Mucosa of gallbladder (tissue), 1 donor: ENCODE measurements around the gene UBE2K. TPM values are rescaled to one million over a fixed set of nuclear protein-coding genes. Genes with fewer than 3 reads are reported as not detected.
"Not testable (repeated sequence)": the region's sequence is repeated elsewhere in the genome, so short reads cannot be mapped to it uniquely, and the experiment has no call there.

Source experiments
- DNase-seq: peaks from one replicate; pipeline ENCODE4 v3.0.0-alpha.2; 2020; ENCODE audit warnings: low spot score
- total RNA-seq: library from RNA; stranded (reverse); gene quantifications from one replicate; pipeline ENCODE4 v1.2.1, GENCODE V29; 2021
- donor health status: DM: no; HTN: no; CAD: no.

UBE2K gene
- total RNA-seq, 1 donor from 2014 or later, result 56.2 TPM

DNA sequence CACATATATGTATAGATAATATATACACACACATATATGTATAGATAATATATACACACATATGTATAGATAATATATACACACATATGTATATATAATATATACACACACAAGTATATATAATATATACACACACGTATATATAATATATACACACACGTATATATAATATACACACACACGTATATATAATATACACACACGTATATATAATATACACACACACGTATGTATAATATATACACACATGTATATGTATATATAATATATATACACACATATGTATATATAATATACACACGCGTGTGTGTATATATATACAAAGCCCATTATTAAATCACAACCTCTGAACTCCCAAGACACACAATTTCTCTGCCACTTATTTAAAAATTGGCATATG, 8.0 kb upstream of the UBE2K start:
- no peak for DNase-seq

GRCh38 chr4:39698424-39699009, 581 bp downstream of the UBE2K start:
- peak; percentile 21 for DNase-seq

GRCh38 chr4:39699687-39700409, 1.9 kb downstream of the UBE2K start:
- DNase-seq, result no peak

DNA sequence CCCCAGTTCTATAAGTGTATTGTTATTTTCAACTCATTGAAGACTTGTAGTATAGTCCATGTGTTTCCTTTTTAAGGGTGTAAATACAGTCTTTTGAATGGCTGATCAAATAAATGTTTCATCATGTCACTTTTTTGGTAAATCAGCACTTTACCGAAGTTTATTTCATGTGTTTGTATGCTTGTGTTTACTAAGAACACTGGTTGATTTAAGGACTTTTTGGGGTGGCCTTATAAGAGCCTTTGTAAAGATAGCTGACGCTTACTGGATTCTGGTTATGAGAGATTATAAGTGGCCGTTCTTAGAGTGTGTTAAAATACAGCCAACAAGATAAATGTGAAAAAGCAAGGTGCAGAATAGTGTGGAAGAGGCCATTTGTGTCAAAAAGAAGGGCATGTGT, 2.6 kb downstream of the UBE2K start:
- DNase-seq, result no peak

DNA sequence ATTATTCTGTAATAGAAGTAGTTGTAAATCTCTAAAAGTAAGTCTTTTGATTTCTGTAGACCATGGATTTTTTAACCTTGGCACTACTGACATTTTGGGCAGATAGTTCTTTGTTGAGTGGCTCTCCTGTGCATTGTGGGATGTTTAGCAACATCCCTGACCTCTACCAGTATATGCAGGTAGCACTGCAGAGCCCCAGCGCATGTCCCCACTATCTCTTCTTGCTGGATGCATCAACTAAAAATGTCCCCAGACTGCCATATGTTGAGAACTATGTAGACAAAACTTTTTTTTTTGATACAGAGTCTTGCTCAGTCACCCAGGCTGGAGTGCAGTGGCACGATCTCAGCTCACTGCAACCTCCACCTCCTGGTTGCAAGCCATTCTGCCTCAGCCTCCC, 4.8 kb downstream of the UBE2K start:
- no peak for DNase-seq

- not testable (repeated sequence) for DNase-seq
Observed at GRCh38 chr4:39704789-39705188, 6.9 kb downstream of the UBE2K start.

DNA sequence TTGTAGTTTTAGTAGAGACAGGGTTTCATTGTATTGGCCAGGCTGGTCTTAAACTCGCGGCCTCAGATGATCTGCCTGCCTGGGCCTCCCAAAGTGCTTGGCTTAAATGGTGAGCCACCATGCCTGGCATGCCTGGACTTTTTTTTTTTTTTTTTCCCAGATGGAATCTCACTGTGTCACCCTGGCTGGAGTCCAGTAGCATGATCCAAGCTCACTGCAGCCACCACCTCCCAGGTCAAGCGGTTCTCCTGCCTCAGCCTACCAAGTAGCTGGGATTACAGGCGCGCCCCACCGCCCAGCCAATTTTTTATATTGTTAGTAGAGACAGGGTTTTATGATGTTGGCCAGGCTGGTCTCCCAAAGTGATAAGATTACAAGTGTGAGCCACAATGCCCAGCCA, 8.4 kb downstream of the UBE2K start:
- peak; percentile 15 for DNase-seq

GRCh38 chr4:39706741-39707511, 9.0 kb downstream of the UBE2K start:
- no peak for DNase-seq

DNA sequence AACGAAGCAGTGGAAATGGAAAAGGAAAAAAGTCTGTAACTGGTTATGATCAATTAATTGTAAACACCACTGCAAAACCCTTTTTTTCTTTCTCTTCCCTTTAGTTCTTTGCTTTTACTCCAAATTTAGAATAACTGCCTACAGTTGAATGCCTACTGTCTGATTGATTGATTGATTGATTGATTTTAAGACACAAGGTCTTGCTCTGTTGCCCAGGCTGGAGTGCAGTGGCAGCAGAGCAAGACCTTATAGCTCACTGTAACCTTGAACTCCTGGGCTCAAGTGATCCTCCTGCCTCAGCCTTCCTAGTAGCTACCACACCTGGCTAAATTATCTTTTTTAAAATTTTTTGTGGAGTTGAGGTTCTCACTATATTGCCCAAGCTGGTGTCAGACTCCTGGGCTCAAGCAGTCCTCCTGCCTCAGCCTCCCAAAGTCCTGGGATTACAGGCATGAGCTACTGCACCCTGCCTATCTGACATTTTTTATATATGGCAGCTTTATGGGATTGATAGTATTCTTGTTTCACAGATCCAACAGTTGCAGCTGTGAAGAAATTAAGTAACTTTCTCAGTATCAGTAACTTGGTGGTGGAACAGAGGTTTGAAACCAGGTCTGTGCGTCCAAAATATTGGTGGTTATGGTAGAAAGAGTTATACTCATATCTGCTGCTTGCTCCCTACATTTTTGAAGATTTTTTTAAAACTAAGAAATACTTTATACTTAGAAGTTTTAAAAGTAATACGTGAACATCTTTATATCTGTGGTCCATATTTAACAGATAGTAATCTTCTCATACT, 12.4 kb downstream of the UBE2K start:
- no peak for DNase-seq

DNA sequence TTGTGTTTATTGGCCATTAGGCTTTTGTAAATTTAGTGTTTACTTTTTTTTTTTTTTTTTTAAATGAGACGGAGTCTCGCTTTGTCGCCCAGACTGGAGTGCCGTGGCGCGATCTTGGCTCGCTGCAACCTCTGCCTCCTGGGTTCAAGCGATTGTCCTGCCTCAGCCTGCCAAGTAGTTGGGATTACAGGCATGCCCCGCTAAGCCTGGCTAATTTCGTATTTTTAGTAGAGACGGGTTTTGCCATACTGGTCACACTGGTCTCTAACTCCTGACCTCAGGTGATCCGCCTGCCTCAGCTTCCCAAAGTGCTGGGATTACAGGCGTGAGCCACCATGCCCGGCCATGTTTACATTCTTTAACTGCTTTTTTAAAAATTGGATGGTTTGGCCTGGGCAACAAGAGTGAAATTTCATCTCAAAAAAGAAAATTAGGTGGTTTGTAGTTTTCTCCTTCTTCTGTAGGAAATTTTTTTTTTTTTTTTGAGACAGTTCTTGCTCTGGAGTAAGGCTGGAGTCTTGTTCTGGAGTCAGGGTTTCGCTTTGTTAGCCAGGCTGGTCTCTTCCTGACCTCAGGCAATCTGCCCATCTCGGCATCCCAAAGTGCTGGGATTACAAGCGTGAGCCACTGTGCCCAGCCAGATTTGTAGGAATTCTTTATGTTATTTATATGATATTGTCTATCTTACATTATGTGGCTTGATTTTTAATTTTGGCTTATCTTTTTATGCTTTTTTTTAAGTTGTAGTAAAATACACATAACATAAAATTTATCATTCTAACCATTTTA, 15.1 kb downstream of the UBE2K start:
- DNase-seq, result no peak

DNA sequence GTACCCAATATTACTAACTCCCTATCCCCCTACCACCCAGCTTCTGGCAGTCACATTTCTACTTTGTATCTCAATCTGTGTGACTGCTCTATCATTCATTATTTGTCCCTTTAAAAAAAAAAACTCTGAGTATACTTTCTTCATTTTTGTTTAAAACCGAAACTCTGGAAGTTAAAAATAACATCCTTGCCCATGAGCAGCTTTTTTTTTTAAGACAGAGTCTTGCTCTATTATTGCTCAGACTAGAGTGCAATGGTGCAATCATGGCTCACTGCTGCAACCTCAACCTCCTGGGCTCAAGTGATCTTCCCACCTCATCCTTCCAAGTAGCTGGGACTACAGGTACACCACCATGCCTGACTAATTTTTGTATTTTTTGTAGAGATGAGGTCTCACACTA, 15.8 kb downstream of the UBE2K start:
- no peak for DNase-seq

- no peak for DNase-seq
Observed at GRCh38 chr4:39714166-39714565, 16.2 kb downstream of the UBE2K start.

DNA sequence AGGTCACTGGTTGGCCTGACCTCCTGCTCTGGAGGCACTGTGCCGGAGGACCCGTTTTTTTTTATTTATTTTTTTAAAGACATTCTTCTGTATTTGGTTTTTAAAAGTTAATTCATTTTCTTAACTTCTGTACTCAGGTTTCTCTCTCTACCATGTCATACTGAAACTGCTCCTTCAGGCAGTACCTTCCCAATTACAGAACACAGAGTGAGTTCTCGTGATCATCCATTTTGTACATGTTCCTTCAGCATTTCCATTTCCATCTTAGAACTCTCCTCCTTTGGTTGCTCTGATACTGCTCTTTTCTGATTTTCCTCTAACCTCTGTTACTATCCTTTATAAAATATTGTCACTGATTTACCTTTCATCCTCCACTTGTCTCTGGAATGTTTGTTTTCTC, 17.9 kb downstream of the UBE2K start:
- no peak for DNase-seq

DNA sequence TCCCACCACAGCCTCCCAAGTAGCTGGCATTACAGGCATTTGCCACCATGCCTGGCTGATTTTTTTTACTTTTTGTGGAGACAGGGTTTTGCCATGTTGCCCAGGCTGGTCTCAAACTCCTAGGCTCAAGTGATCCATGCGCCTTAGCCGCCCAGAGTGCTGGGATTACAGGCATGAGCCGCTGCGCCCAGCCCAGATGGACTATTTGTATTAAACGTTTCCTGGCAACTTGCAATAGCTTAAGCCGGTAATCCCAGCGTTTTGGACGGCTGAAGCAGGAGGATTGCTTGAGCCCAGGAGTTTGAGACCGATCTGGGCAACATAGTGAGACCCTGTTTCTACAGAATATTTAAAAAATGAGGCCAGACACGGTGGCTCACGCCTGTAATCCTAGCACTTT, 18.4 kb downstream of the UBE2K start:
- no peak for DNase-seq

DNA sequence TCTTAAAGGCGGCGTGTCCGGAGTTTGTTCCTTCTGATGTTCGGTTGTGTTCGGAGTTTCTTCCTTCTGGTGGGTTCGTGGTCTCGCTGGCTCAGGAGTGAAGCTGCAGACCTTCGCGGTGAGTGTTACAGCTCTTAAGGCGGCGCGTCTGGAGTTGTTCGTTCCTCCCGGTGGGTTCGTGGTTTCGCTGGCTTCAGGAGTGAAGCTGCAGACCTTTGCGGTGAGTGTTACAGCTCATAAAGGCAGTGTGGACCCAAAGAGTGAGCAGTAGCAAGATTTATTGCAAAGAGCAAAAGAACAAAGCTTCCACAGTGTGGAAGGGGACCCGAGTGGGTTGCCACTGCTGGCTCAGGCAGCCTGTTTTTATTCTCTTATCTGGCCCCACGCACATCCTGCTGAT, 19.8 kb downstream of the UBE2K start:
- DNase-seq, result not testable (repeated sequence)

- no peak for DNase-seq
Observed at GRCh38 chr4:39718366-39719323, 20.7 kb downstream of the UBE2K start.

- no peak for DNase-seq
Observed at GRCh38 chr4:39719804-39720580, 22.1 kb downstream of the UBE2K start.

DNA sequence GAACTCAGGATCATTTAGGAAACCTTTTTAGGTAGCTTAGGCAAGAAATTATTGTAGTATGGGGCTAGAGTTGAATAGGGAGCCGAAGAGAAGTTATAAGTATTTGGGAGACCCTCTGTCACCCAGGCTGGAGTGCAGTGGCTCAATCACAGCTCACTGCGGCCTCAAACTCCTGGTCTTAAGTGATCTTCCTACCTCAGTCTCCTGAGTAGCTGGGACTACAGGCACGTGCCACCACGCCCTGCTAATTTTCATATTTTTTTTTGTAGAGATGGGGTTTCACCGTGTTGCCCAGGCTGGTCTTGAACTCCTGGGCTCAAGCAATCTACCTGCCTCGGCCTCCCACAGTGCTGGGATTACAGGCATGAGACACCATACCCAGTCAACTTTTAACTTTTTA, 23.3 kb downstream of the UBE2K start:
- DNase-seq, result not testable (repeated sequence)

- DNase-seq, result no peak
Observed at GRCh38 chr4:39721788-39722187, 23.9 kb downstream of the UBE2K start.
